HEK293 (cell line): ENCODE results near the gene PRR18.

ENCODE experiments used
- HOXC10 ChIP-seq: sonication (generic); formaldehyde crosslinking; IDR thresholded peaks from 2 replicates; pipeline ENCODE4 v1.8.1; 2023; ENCODE audit warnings: mild to moderate bottlenecking, missing genetic modification reagents
- TCF7L2 ChIP-seq: IDR thresholded peaks from 2 replicates; pipeline ENCODE4 v1.6.1; 2011; ENCODE audit warnings: low read depth, mild to moderate bottlenecking, inconsistent platforms, low read length, moderate library complexity, borderline replicate concordance
- TF ChIP-seq, protein P1 (sequence below): fragments of 450-650 bp; formaldehyde crosslinking; IDR thresholded peaks from 2 replicates; pipeline ENCODE4 v1.5.1; 2016; ENCODE audit warnings: missing biosample characterization, missing genetic modification characterization

DNA sequence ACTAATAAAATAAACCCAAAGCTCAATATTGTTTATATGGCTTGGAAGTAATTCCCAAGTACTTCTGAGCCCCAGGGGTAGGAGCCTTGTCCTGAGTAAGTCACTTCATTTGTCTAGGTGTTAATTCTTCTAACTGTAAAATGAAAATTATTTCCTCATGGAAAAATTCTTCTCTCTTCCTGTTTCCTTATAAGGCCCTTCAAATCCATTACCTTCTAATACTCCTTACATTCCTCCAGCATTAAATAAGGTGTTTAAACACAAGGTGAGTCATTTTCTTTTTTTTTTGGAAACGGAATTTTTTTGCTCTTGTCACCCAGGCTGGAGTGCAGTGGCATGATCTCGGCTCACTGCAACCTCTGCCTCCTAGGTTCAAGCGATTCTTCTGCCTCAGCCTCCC lies 41.9 kb downstream of the PRR18 start:
- TF ChIP-seq TCF7L2 (no peak), HOXC10 (CRISPR knock-in tag) (no peak)
- TF ChIP-seq, protein P1, sequence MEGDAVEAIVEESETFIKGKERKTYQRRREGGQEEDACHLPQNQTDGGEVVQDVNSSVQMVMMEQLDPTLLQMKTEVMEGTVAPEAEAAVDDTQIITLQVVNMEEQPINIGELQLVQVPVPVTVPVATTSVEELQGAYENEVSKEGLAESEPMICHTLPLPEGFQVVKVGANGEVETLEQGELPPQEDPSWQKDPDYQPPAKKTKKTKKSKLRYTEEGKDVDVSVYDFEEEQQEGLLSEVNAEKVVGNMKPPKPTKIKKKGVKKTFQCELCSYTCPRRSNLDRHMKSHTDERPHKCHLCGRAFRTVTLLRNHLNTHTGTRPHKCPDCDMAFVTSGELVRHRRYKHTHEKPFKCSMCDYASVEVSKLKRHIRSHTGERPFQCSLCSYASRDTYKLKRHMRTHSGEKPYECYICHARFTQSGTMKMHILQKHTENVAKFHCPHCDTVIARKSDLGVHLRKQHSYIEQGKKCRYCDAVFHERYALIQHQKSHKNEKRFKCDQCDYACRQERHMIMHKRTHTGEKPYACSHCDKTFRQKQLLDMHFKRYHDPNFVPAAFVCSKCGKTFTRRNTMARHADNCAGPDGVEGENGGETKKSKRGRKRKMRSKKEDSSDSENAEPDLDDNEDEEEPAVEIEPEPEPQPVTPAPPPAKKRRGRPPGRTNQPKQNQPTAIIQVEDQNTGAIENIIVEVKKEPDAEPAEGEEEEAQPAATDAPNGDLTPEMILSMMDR (tag by site-specific recombination) = no peak
